ENCODE data around the gene SPHKAP.
"Not testable (repeated sequence)": the region's sequence is repeated elsewhere in the genome, so short reads cannot be mapped to it uniquely, and the experiment has no call there.

SPHKAP gene

GRCh38 chr2:228017784-228018183, 163.7 kb downstream of the SPHKAP start:
- DNase-seq, result no peak

GRCh38 chr2:228016402-228016801, 165.1 kb downstream of the SPHKAP start:
- no peak for DNase-seq

GRCh38 chr2:228015741-228016140, 165.7 kb downstream of the SPHKAP start:
- no peak for DNase-seq

DNA sequence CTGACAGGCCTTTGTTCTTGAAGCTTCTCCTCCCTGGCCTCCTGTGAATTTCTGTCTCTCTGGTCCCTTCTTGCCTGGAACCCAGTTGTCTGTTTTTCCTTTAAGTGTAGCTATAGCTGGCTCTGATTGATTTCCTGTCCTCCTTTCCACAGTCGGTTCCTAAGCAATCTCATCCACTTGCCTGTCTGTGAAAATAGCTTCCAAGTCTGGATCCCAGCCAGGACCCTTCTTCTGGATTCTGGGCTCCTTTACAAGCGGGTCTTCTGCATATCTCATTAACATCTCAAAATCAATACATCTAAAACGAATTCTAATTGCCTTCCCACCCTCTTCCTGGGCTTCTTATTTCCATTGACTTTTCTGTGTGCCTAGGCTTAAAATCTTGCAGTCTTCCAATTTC, 185.1 kb downstream of the SPHKAP start:
- DNase-seq, result no peak

- no peak for DNase-seq
Measured at GRCh38 chr2:227990937-227991336, 190.6 kb downstream of the SPHKAP start.

DNA sequence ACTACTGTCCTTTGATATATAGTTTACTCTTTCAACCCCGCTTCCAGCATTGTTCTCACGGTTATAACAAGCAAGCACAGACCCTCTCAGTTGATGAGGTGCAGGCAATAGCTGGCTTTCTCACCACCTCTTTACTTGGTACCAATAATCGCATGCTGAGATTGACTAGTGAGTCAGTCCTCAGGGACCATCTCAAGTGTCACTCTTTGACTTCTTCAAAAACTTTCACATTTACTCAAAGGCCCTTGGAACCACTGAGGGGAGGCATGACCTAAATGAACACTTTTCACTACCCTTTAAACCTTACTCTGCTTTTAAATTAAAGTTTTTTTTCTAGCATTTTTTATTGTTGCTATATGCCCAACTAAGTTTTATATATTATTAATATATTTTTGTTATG, 208.2 kb downstream of the SPHKAP start:
- DNase-seq, result no peak

- peak; percentile 40 for DNase-seq
Measured at GRCh38 chr2:227971619-227972230, 209.8 kb downstream of the SPHKAP start.

GRCh38 chr2:227960317-227960716, 221.2 kb downstream of the SPHKAP start:
- DNase-seq, result no peak

- DNase-seq, result no peak
Measured at GRCh38 chr2:227942965-227943364, 238.5 kb downstream of the SPHKAP start.

DNA sequence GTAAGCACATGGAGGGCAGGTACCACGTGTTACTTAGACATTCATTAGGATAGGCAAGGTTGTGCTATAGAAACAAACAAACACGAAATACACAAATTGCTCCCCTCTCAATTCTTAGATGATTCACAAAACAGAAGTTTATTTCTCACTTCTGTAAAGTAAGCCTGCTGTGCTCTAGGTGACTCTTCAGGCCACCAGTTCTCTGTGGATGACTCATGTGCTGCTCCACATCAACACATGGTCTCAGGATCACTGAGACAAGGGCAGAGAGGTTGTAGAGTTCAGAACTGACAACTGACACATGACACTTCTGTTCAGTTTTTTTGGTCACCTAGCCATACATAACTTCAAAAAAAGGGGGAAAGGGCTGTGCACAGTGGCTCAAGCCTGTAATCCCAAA, 239.5 kb downstream of the SPHKAP start:
- no peak for DNase-seq

GRCh38 chr2:227939271-227940027, 242.0 kb downstream of the SPHKAP start:
- DNase-seq, result no peak

DNA sequence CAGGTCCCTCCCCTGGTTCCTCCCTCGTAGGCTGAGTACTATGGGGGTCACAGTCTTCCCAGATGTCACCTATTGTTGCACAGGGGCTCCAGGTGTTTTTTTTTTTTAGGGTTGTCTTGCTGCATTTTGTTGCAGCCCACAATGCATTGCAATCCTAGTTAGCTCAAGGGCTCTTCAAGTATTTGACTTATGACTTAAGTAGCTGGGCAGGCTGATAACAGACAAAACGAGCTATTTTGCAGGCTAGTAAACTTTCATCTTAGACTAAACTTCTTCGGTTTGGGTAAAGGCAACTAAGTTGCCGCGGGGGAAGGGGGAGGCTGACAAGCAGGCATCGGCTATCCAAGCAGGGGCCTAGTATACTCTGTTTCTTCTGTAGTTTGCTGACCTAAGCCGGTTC, 245.2 kb downstream of the SPHKAP start:
- DNase-seq, result not testable (repeated sequence)

GRCh38 chr2:227933884-227934283, 247.6 kb downstream of the SPHKAP start:
- no peak for DNase-seq

DNA sequence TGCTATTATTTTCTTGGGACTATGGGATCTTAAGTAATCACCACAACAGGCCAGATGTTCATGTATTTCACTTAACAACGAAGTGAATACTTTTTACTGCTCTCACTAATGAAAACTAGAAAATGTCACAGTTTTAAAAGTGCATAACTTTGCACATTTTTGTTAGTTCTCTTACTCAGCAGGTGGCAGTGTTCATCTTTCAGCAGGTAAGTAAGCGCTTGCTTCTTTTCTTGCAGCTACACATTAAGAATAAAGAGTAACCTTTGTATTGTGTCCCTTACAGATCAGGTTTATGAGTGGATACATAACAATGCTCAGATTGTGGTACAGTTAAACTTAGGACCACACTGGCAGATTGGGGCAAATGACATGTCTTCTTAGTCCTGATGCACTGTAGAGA, 249.1 kb downstream of the SPHKAP start:
- DNase-seq, result no peak

DNA sequence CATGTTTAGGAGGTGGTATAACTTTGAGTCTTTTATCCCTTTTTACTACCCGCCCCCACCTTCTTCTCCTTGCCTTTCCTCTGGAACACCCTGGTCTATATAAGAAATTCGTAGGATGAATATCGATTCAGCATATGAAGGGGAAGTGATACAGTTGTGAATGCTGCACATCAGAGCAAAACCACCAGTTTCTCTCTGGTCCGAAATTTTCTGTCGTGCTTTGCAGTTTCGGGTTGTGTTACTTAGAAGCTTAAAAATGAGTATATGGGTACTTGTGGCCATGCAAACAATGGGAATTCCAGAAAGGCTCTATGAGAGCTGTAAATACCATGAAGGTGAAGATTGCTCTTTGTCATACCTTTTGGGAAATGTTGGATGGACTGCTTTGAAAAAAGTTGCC, 249.5 kb downstream of the SPHKAP start:
- DNase-seq, result no peak
